ENCODE measurements around the gene SVOP.

- no peak for TF ChIP-seq POLR2A (IDR thresholded peaks at IDR 0.05; ENCODE audit: low read length)
- no peak for TF ChIP-seq GATA1 (IDR thresholded peaks at IDR 0.05; ENCODE audit: low read depth, low read length)
Observed at GRCh38 chr12:108938247-108938924, 82.5 kb downstream of the SVOP start.
